ENCODE results near the gene HOXC12.

HOXC12 gene

DNA sequence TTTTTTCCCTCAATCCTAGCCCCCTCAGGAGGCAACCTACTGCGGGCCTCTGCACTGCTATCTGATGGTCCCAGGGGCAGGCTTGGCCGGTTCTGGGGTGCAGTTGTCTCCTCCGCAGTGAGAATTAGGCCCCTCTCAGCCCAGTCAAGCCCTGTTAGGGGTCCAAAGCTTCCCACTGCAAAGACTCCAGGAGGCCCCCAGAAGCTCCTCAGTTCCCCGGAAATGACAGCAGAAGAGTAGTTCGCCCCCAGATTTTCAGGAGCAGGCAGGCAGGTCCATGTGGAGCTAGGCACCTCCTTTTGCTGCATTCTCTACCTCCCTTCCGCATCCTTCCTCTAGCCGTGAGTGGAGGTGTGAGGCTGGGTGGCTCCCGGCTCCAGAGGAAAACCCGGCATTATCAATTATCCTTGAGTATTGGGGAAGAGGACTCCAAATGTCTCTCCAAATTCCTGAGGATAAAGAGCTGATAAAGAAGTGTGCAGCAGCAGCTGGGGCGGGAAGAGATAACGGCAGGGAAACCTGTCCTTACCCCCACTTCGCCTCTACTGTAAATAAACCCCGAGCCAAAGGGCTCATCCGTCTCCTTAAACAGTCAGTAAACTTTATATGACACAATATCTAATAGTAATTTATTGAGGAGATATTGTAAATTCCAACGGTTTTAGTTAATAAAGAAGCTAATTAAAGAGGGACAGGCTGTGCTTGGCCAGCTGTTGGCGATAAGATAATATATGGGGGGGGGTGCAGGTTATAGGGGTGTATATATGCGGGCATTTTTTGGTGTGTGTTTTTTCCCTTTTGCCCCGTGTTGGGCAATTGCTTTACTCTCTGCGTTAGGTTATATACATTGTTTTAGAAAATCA, 641 bp upstream of the HOXC12 start:
- H3K4me3 ChIP-seq (ENCODE audit: low read length): no peak overlapping the region
- DNase-seq (ENCODE audit: low read depth, low spot score): no peak

DNA sequence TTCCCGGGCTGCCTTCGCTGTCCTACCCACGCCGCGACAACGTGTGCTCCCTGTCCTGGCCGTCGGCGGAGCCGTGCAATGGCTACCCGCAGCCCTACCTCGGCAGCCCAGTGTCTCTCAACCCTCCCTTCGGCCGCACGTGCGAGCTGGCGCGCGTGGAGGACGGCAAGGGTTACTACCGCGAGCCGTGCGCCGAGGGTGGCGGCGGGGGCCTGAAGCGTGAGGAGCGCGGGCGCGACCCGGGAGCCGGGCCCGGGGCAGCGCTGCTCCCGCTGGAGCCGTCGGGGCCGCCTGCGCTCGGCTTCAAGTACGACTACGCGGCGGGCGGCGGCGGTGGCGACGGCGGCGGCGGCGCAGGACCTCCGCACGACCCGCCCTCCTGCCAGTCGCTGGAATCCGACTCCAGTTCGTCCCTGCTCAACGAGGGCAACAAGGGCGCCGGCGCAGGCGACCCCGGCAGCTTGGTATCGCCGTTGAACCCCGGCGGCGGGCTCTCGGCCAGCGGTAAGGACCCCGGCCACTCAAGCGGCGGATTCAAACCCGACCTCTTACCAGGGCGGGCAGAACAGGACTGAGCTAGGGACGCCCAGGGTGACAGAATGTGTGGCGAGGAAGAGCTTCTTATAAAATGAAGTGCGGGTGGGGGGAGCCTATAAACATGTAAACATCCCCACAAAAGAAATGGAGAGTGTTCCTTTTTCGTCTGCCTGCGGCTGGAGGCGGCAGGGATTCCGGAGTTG, 503 bp downstream of the HOXC12 start:
- DNase-seq (ENCODE audit: low read depth, low spot score): no peak
- no peak overlapping the region for H3K4me3 ChIP-seq (ENCODE audit: low read length)

DNA sequence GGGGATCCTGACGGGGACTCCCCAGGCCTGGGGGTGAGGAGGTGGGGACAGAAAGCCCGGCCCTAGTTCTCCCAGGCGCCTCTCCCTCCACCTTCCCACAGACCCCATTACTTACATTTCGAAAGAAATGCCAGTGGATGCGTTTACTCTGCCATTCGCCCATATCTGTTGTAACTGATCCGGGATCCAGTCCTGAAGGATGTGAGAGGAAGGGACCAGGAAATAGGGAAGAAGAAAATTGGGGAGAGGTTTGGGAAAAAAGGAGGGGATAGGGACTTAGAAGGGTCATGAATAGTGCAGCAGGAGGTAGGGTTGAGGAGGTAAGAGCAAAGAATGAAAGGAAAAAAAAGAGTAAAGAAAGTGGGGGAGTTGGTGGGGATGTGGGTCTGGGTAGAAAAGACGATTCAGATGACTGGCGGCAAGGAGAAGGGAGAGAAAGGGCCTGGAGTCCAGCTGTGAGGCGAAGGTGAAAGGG, 1.1 kb downstream of the HOXC12 start:
- DNase-seq (ENCODE audit: low read depth, low spot score): no peak
- no peak overlapping the region for H3K4me3 ChIP-seq (ENCODE audit: low read length)

- peak; percentile 58 for DNase-seq (ENCODE audit: low read depth, low spot score)
Measured at GRCh38 chr12:53956251-53956887, 1.7 kb downstream of the HOXC12 start.

GRCh38 chr12:53956914-53957536, 2.3 kb downstream of the HOXC12 start:
- no peak for DNase-seq (ENCODE audit: low read depth, low spot score)
- H3K4me3 ChIP-seq (ENCODE audit: low read length): no peak overlapping the region

More at GRCh38 chr12:53956251-53956887, 1.7 kb downstream of the HOXC12 start:
- H3K4me3 ChIP-seq (ENCODE audit: low read length): no peak overlapping the region

GRCh38 chr12:53958128-53958527, 3.4 kb downstream of the HOXC12 start:
- DNase-seq (ENCODE audit: low read depth, low spot score): no peak
- H3K4me3 ChIP-seq (ENCODE audit: low read length): no peak overlapping the region

GRCh38 chr12:53959314-53959713, 4.6 kb downstream of the HOXC12 start:
- H3K4me3 ChIP-seq (ENCODE audit: low read length): no peak overlapping the region
- no peak for DNase-seq (ENCODE audit: low read depth, low spot score)

GRCh38 chr12:53960187-53961024, 5.7 kb downstream of the HOXC12 start:
- DNase-seq (ENCODE audit: low read depth, low spot score): no peak
- H3K4me3 ChIP-seq (ENCODE audit: low read length): no peak overlapping the region

GRCh38 chr12:53961025-53961761, 6.5 kb downstream of the HOXC12 start:
- no peak overlapping the region for H3K4me3 ChIP-seq (ENCODE audit: low read length)
- DNase-seq (ENCODE audit: low read depth, low spot score): no peak

DNA sequence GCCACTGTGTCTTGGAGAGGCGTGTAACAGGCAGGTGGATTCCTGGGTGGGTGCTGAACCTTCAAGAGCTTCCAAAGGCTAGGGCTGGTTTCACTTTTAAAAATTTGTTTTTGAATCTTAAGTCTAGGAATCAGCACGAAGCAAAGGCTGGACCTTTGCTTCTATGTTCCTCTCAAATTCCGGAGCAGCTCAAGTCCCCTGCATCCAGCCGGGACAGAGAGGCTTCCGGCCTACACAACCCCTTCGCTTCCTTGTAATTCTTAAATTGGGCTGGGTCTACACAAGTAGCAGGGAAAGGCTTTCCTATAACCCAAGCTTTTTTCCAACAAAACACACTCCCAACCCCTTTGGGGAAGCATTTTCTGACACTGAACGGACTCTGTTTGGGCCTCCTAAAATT, 8.3 kb downstream of the HOXC12 start:
- no peak for DNase-seq (ENCODE audit: low read depth, low spot score)
- H3K4me3 ChIP-seq (ENCODE audit: low read length): no peak overlapping the region

- no peak for DNase-seq (ENCODE audit: low read depth, low spot score)
- H3K4me3 ChIP-seq (ENCODE audit: low read length): no peak overlapping the region
Measured at GRCh38 chr12:53963434-53964314, 9.0 kb downstream of the HOXC12 start.

DNA sequence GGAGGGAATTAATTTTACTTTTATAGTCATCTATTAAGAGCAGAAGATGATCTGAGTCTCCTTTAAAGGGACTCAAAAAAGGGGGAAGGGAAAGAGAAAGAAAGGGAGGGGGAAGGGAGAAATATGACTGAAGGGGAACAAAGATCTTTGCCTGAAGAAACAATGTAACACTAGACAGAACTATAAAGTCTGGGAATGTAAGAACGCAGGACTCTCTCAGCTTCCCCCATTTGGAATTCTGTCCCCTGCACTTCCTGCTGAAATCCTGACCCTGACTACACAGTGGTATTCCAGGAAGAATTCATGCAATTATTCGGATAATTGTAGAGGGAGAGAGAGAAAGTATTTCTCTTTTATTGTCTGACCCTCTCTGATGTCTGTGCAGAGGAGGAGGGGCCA, 9.6 kb downstream of the HOXC12 start:
- no peak overlapping the region for H3K4me3 ChIP-seq (ENCODE audit: low read length)
- DNase-seq (ENCODE audit: low read depth, low spot score): no peak

DNA sequence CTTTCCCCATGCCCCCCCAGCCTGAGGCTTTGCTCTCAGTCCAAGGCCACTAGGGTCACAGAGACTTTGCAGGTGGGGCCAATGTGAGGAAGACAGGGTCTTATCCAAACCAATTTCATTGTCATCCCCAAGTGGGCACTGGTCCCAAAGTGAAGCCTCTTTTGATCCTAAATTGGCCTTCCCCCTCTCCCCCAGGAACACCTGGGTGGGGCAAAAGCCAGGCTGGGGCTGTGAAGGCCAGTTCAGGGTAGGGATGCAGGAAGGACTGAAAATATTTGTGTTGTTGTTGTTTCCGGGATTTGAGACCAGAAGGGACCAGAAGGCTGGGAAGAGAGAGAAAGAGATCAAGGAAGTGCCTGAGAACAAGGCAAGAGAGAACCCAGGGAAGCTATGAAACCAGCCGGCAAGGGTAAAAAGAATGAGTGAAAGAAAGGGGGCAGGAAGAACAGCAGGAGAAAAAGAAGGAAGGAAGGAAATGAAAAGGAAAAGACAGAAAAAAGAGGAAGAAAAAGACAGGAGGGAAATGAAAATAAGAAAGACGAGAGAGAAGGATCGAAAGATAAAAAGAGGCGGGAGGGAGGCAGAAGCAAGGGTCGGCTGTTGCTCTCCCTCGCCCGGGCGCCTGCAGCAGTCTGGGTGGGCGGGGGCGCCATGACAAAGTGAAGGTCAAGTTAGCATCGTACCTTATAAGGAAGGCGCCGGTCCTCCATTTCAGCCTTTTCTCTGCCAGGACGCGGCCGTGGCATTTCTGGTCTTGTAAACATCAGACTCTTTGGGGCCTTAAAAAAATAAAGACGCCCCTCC, 10.8 kb downstream of the HOXC12 start:
- DNase-seq (ENCODE audit: low read depth, low spot score): no peak
- no peak overlapping the region for H3K4me3 ChIP-seq (ENCODE audit: low read length)

GRCh38 chr12:53966085-53966384, 11.3 kb downstream of the HOXC12 start:
- no peak overlapping the region for H3K4me3 ChIP-seq (ENCODE audit: low read length)
- DNase-seq (ENCODE audit: low read depth, low spot score): no peak

GRCh38 chr12:53966385-53967133, 11.9 kb downstream of the HOXC12 start:
- H3K4me3 ChIP-seq (ENCODE audit: low read length): no peak overlapping the region
- DNase-seq (ENCODE audit: low read depth, low spot score): no peak

DNA sequence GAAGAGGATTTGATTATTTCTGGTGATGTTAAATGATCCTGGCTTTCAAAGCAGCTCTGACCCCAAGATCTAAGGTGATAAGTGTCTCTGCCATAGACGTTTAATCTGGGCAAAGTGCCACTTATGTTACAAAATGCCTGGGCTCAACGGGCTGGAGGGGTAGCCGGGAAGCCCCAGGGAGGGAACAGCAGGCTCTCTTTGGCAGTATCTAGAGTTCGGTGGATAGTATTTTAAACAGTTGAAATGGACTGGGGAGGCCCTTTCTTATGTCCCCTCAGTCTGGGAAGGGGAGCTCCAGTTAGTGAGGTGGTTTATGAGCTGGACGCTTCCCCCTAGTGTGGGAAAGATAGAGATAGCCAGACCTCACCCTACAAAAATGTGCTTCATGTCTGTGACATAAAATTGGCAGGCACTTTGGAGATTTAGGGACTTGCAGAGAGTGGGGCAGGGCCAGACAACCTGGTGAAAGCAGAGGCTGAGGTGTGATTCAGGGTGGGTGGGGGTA, 12.8 kb downstream of the HOXC12 start:
- DNase-seq (ENCODE audit: low read depth, low spot score): no peak
- no peak overlapping the region for H3K4me3 ChIP-seq (ENCODE audit: low read length)
